HepG2 (cell line): ENCODE results near the gene DNMBP. TPM values are rescaled to one million over a fixed set of nuclear protein-coding genes. Genes with fewer than 3 reads are reported as not detected.

Source experiments
- ATAC-seq: fragments of 200-7000 bp; cut with Tn5 transposase; 3 replicates; pipeline ENCODE4 v1.9.1; 2020; ENCODE audit warnings: mild to moderate bottlenecking, moderate library complexity
- BruUV-seq: library from RNA; stranded (reverse); fragments of 400-500 nt; replicated peaks from 2 replicates; lab custom pipeline; 2021; lab: Mats Ljungman, UMichigan
- CTCF ChIA-PET: fragments of 300-600 bp; formaldehyde crosslinking; extraction: SDS; loops from one replicate; lab custom pipeline; 2021; ENCODE audit warnings: low total read pairs, inconsistent platforms, low intra/inter-chr PET ratio; lab: Yijun Ruan, JAX
- POLR2A ChIA-PET: fragments of 350-600 bp; sonication (Branson Sonifier 250); formaldehyde crosslinking; loops from one replicate; lab custom pipeline; 2020; ENCODE audit warnings: antibody characterized with exemption, inconsistent platforms; lab: Yijun Ruan, JAX
- DNase-seq: peaks from one replicate; pipeline ENCODE4 v3.0.0-alpha.2; 2015; ENCODE audit warnings: low spot score
- FAIRE-seq: peaks from 3 replicates; lab custom pipeline; 2011; peaks lifted over from hg19 to GRCh38; lab: Jason Lieb, UNC
- H2AFZ ChIP-seq: one replicate; pipeline ENCODE4 v1.6.1; 2011; ENCODE audit warnings: low read length, inconsistent platforms
- H3K27ac ChIP-seq: fragments of 300-600 bp; 3 replicates; pipeline ENCODE4 v1.8.0; 2011; ENCODE audit warnings: mixed run types, mild to moderate bottlenecking, mixed read lengths, low read length, inconsistent platforms; ENCODE audit not compliant: insufficient read depth; ENCODE audit errors: extremely low read length
- H3K27me3 ChIP-seq, 2 experiments: fragments of 200-600 bp in 1 of 2; 2 replicates in 1 of 2; 3 replicates in 1 of 2; pipeline versions ENCODE4 v1.6.0 to v1.8.0; 2011; ENCODE audit warnings: low read length in 2 of 2, mild to moderate bottlenecking in 2 of 2, moderate library complexity in 2 of 2, inconsistent platforms in 1 of 2; ENCODE audit not compliant: insufficient read depth in 2 of 2, control insufficient read depth in 1 of 2
- H3K36me3 ChIP-seq, 2 experiments: fragments of 200-600 bp in 1 of 2; replicated peaks in 1 of 2; 2 replicates in 1 of 2; 3 replicates in 1 of 2; pipeline versions ENCODE4 v1.5.1 to v1.8.0; 2011; ENCODE audit warnings: low read length in 2 of 2, inconsistent platforms in 1 of 2; ENCODE audit not compliant: insufficient read depth in 2 of 2, control insufficient read depth in 1 of 2
- H3K4me1 ChIP-seq: 2 replicates; pipeline ENCODE4 v1.5.1; 2012; ENCODE audit warnings: low read length, inconsistent platforms; ENCODE audit not compliant: insufficient read depth
- H3K4me2 ChIP-seq: 2 replicates; pipeline ENCODE4 v1.6.0; 2011; ENCODE audit warnings: low read depth, low read length, inconsistent platforms
- H3K4me3 ChIP-seq, 3 experiments: fragments of 200-600 bp in 1 of 3; sonication (generic), shearing (Covaris generic) in 1 of 3; replicated peaks in 1 of 3; 2 replicates each; pipeline ENCODE4 v1.5.1; 2011 to 2016; ENCODE audit warnings: low read length in 3 of 3, inconsistent platforms in 2 of 3, low read depth in 2 of 3, mild to moderate bottlenecking in 2 of 3, control low read depth in 1 of 3, mixed read lengths in 1 of 3; ENCODE audit not compliant: insufficient read depth in 1 of 3
- H3K79me2 ChIP-seq: one replicate; pipeline ENCODE4 v1.6.1; 2011; ENCODE audit warnings: low read length, inconsistent platforms; ENCODE audit not compliant: insufficient read depth
- H3K9ac ChIP-seq: 2 replicates; pipeline ENCODE4 v1.6.0; 2011; ENCODE audit warnings: mild to moderate bottlenecking, low read depth, low read length, inconsistent platforms; ENCODE audit not compliant: insufficient read depth
- H3K9me3 ChIP-seq: 2 replicates; pipeline ENCODE4 v1.5.1; 2012; ENCODE audit warnings: mild to moderate bottlenecking, low read length
- H4K20me1 ChIP-seq: 2 replicates; pipeline ENCODE4 v1.6.0; 2011; ENCODE audit warnings: inconsistent platforms, mild to moderate bottlenecking, low read length, moderate library complexity; ENCODE audit not compliant: insufficient read depth
- HCFC1 ChIP-seq: fragments of 150-350 bp; IDR thresholded peaks from 2 replicates; pipeline ENCODE4 v1.6.1; 2014; ENCODE audit warnings: low read depth, low read length
- NCOA1 ChIP-seq: sonication (generic); formaldehyde crosslinking; IDR thresholded peaks from 2 replicates; pipeline ENCODE4 v1.9.0; 2021; ENCODE audit warnings: missing genetic modification reagents
- RCOR2 ChIP-seq: IDR thresholded peaks from 2 replicates; pipeline ENCODE4 v1.6.1; 2016; ENCODE audit warnings: missing biosample characterization, missing genetic modification reagents
- TBX3 ChIP-seq: fragments of 450-650 bp; IDR thresholded peaks from 2 replicates; pipeline ENCODE4 v1.6.1; 2017; ENCODE audit warnings: antibody characterized with exemption, mild to moderate bottlenecking, inconsistent platforms, borderline replicate concordance
- ZBTB38 ChIP-seq: sonication (generic); formaldehyde crosslinking; IDR thresholded peaks from 2 replicates; pipeline ENCODE4 v1.5.1; 2020; ENCODE audit warnings: mild to moderate bottlenecking, missing genetic modification reagents
- ZNF44 ChIP-seq: sonication (generic); formaldehyde crosslinking; IDR thresholded peaks from 2 replicates; pipeline ENCODE4 v1.5.1; 2020; ENCODE audit warnings: mild to moderate bottlenecking, missing genetic modification reagents
- ZNF605 ChIP-seq: sonication (generic); formaldehyde crosslinking; IDR thresholded peaks from 2 replicates; pipeline ENCODE4 v1.8.0; 2022; ENCODE audit warnings: mild to moderate bottlenecking, missing genetic modification reagents
- WGBS: methylation state at CpG from one replicate; pipeline ENCODE4 v1.1.6; 2017; ENCODE audit warnings: low lambda C conversion rate; 5-methylcytosine and 5-hydroxymethylcytosine counted together
- in situ Hi-C: cut with HindIII; loops from 2 replicates; pipeline ENCODE4 v1.10.0; 2017; ENCODE audit warnings: low pct_unique_long_range_greater_than_20kb; ENCODE audit not compliant: extremely low pct_ligation_motif_present
- intact Hi-C: fragments of 100-400 bp; cut with micrococcal nuclease; formaldehyde crosslinking; loops from one replicate; pipeline ENCODE4 v1.10.0; 2022; ENCODE audit not compliant: unreplicated experiment
- polyA plus RNA-seq, 8 experiments: library from polyadenylated mRNA; depleted of rRNA in 3 of 8; stranded (reverse) in 7 of 8; unstranded in 1 of 8; fragments of >200 nt; fragmentation: Illumina TruSeq in 4 of 8; extraction: Trizol in 4 of 8; gene quantifications; 2 replicates each; pipeline versions ENCODE4 v1.2.1 to v1.2.3, GENCODE V29; 2011 to 2016; ENCODE audit warnings: low read depth in 4 of 8, missing spikeins in 1 of 8, mixed read lengths in 1 of 8; ENCODE audit not compliant: insufficient read depth in 1 of 8
- total RNA-seq, 5 experiments: library from RNA; depleted of rRNA; stranded (reverse); fragments of >200 nt; fragmentation: Illumina TruSeq; extraction: Trizol; gene quantifications; 2 replicates each; pipeline ENCODE4 v1.2.3, GENCODE V29; 2016; ENCODE audit warnings: low read depth in 1 of 5
- TF ChIP-seq, protein P1 (sequence below): sonication (generic); formaldehyde crosslinking; IDR thresholded peaks from 2 replicates; pipeline ENCODE4 v1.5.1; 2020; ENCODE audit warnings: missing genetic modification reagents, mild to moderate bottlenecking, borderline replicate concordance

Gene DNMBP
- total and polyA plus RNA-seq, 2 of the 13 experiments (the other 11 are each of a cell fraction or from before 2014, with no cell fraction given) = 3.6 to 6.3 TPM

DNA sequence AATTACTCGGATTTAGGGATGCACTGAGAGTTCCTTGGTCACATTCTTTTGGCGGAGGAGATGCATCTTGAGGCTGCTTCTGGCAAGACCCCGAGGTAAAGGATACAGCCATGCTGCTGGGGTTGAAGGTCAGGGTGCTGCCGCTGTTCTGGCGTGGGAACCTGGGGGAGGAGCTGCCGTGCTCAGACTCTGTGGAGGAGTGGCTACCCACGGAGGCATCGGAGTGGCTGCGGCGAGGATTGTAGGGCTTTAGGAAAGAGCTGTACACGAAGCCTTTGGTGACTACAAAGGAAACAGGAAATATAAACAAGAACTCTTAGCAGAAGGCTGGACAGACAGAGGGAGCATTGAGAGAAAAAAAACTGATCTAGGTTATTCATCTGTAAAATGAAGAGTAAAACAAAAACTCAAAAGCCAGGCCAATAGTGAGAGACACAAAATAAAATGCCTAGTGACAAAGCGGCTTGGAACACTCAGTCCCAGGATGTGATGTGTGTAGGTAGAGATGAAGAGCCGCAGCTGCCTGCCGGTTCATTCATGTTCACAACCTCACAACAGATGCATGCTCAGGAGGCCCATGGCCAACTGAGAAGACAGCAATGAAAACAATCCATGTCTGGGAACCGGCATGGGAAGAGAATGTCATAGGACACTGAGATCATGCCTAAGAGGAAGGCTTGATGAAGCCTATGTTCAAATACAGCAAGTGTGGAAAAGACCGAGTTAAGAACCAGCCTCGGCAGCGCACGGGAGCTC is 129.5 kb downstream of the DNMBP start:
- Histone ChIP-seq H3K4me2 (no peak overlapping the region), H2AFZ (no peak overlapping the region), H3K27me3 (no peaks in the 10 kb centered on the region), H3K4me1 (no peaks in the 10 kb centered on the region), H3K4me3 (no peak overlapping the region), H3K36me3 (peaks cover 23 to 79% of the 10 kb centered on the region in 2 experiments; a peak in 4 of 5 replicates), H3K79me2 (no peaks in the 10 kb centered on the region), H4K20me1 (no peaks in the 10 kb centered on the region), H3K9me3 (no peaks in the 10 kb centered on the region), H3K9ac (no peak overlapping the region), H3K27ac (no peak overlapping the region)
- TF ChIP-seq ZNF44 (CRISPR knock-in tag) (no peak), HCFC1 (no peak), NCOA1 (CRISPR knock-in tag) (no peak)
- no peak for DNase-seq
- FAIRE-seq = no peak
- no TSS peak for BruUV-seq
- ATAC-seq = no peak
- in situ Hi-C loops = no loop called here
- intact Hi-C loops = no loop called here
- WGBS = 97% methylated on average over 19 of the region's 19 CpGs
- ChIA-PET POLR2A (no interaction called here), CTCF (no interaction called here)

DNA sequence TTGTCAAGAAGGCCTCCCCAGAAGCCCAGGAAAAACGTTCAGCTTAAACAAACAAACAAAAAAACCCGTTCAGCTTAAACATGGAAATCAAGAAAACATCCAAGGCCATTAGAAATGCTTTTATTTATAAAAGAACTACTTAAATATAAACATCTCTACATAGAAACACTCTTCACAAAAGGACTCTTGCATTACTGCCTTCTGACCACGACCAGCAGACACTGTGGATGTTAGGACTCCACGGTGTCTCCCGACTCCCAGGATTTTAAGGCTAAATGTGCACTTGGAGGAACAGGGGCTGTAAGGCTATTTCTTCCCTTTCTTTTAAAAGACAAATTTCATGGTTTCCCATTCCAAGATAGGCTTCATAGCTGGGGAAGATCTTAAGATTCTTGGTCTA is 134.3 kb downstream of the DNMBP start:
- DNase-seq (no peak), FAIRE-seq (no peak), ATAC-seq (no peak)
- Histone ChIP-seq H3K4me1 (peaks cover 27% of the 10 kb centered on the region), H3K9ac (no peak overlapping the region), H3K79me2 (no peaks in the 10 kb centered on the region), H3K36me3 (peaks cover 14 to 39% of the 10 kb centered on the region in 2 experiments; a peak in 4 of 5 replicates), H4K20me1 (no peaks in the 10 kb centered on the region), H3K4me2 (no peak overlapping the region), H3K4me3 (no peak overlapping the region), H3K27ac (no peak overlapping the region), H2AFZ (no peak overlapping the region), H3K27me3 (no peaks in the 10 kb centered on the region), H3K9me3 (no peaks in the 10 kb centered on the region)
- TF ChIP-seq ZNF605 (no peak), RCOR2 (CRISPR knock-in tag) (no peak), ZBTB38 (no peak), TBX3 (no peak)
- TF ChIP-seq, protein P1, sequence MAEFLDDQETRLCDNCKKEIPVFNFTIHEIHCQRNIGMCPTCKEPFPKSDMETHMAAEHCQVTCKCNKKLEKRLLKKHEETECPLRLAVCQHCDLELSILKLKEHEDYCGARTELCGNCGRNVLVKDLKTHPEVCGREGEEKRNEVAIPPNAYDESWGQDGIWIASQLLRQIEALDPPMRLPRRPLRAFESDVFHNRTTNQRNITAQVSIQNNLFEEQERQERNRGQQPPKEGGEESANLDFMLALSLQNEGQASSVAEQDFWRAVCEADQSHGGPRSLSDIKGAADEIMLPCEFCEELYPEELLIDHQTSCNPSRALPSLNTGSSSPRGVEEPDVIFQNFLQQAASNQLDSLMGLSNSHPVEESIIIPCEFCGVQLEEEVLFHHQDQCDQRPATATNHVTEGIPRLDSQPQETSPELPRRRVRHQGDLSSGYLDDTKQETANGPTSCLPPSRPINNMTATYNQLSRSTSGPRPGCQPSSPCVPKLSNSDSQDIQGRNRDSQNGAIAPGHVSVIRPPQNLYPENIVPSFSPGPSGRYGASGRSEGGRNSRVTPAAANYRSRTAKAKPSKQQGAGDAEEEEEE = no peak
- ChIA-PET POLR2A (no interaction called here), CTCF (no interaction called here)
- intact Hi-C loops (no loop called here), in situ Hi-C loops (no loop called here)
- no TSS peak for BruUV-seq
- WGBS = 88% methylated on average over 5 of the region's 5 CpGs
